ENCODE measurements around the gene LSAMP. TPM values are rescaled to one million over a fixed set of nuclear protein-coding genes. Genes with fewer than 3 reads are reported as not detected.

Gene LSAMP
- total and polyA plus RNA-seq, 2 of the 8 experiments (the other 6 are each of a cell fraction or from before 2014, with no cell fraction given): 1.8 to 5.7 TPM

- DNase-seq (ENCODE audit: low read depth in 1 of 2, low spot score in 2 of 2): no peak
- WGBS, 2 experiments (ENCODE audit: extremely low coverage in 1 of 2, insufficient coverage in 1 of 2, insufficient read length in 1 of 2, insufficient replicate concordance in 2 of 2, low coverage in 1 of 2, low lambda C conversion rate in 2 of 2, missing lambda C conversion rate in 1 of 2): 71% methylated on average over 1 of the region's 1 CpG; no CpG with 5 or more reads in 1 of the 2 experiments
- Histone ChIP-seq H4K5ac (ENCODE audit: insufficient read length, low read depth, low read length) (no peak overlapping the region), H3K79me1 (ENCODE audit: low read depth, low read length) (no peaks in the 10 kb centered on the region), H3K4me3 (ENCODE audit: extremely low read depth in 1 of 4, insufficient read depth in 2 of 4, low read depth in 3 of 4, low read length in 4 of 4) (no peak overlapping the region), H2AK5ac (ENCODE audit: low read depth, low read length) (no peak overlapping the region), H3K9ac (replicated peaks in 1 of 4; ENCODE audit: extremely low read depth in 1 of 4, low read depth in 3 of 4, low read length in 3 of 4) (no peak overlapping the region), H3K23ac (ENCODE audit: insufficient read length) (no peak overlapping the region), H3K56ac (replicated peaks; ENCODE audit: insufficient read length, low read depth, low read length) (no peak overlapping the region), H4K20me1 (replicated peaks in 1 of 2; ENCODE audit: control insufficient read depth in 1 of 2, insufficient read depth in 2 of 2, low read length in 2 of 2) (no peaks in the 10 kb centered on the region), H2BK12ac (ENCODE audit: low read depth, low read length) (no peak overlapping the region), H4K8ac (ENCODE audit: extremely low read depth, insufficient read depth, low read length) (no peak overlapping the region), H3K14ac (ENCODE audit: insufficient read length) (no peak overlapping the region), H3K9me3 (ENCODE audit: insufficient read depth in 2 of 2, low read depth in 1 of 2, low read length in 1 of 2) (no peaks in the 10 kb centered on the region; a peak in 1 of 4 replicates), H2AFZ (ENCODE audit: low read length) (no peak overlapping the region), H2BK20ac (ENCODE audit: low read length) (no peak overlapping the region), H3K36me3 (ENCODE audit: control insufficient read depth in 2 of 4, insufficient read depth in 4 of 4, low read length in 3 of 4) (no peaks in the 10 kb centered on the region), H4K91ac (replicated peaks; ENCODE audit: insufficient read length, low read length) (no peak overlapping the region), H3K4me1 (replicated peaks in 1 of 4; ENCODE audit: control insufficient read depth in 3 of 4, insufficient read depth in 4 of 4, low read length in 3 of 4) (0 out of 7 replicates have a peak, but pooled peaks cover 0 to 2% (median 0%) of the 10 kb centered on the region in 4 experiments), H3K23me2 (ENCODE audit: low read depth, low read length) (no peaks in the 10 kb centered on the region), H3K27me3 (replicated peaks in 1 of 4; ENCODE audit: control insufficient read depth in 3 of 4, extremely low read depth in 1 of 4, insufficient read depth in 3 of 4, low read length in 3 of 4) (no peaks in the 10 kb centered on the region), H3K27ac (ENCODE audit: low read depth, low read length) (no peak overlapping the region), H2BK5ac (ENCODE audit: low read depth, low read length) (no peak overlapping the region), H3K4ac (replicated peaks; ENCODE audit: insufficient read length, low read depth, low read length) (no peak overlapping the region), H3K79me2 (ENCODE audit: control insufficient read depth in 1 of 2, insufficient read depth in 2 of 2, low read length in 2 of 2) (no peaks in the 10 kb centered on the region), H2BK120ac (replicated peaks; ENCODE audit: low read depth, low read length) (no peak overlapping the region), H3K18ac (ENCODE audit: extremely low read depth, low read length) (no peak overlapping the region), H2BK15ac (ENCODE audit: low read length) (no peak overlapping the region), H3K4me2 (ENCODE audit: insufficient read depth in 1 of 2, low read depth in 2 of 2, low read length in 2 of 2) (no peak overlapping the region)
- no peak for FAIRE-seq
- ChIA-PET CTCF (ENCODE audit: partially characterized antibody) (interaction anchor here (0.6 kb wide), 1 partner anchor 300 kb away, joined by 4 read pairs; no protein-coding TSS in a partner anchor), POLR2A (ENCODE audit: partially characterized antibody) (no interaction called here)
- TF ChIP-seq, protein P1, sequence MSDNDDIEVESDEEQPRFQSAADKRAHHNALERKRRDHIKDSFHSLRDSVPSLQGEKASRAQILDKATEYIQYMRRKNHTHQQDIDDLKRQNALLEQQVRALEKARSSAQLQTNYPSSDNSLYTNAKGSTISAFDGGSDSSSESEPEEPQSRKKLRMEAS (IDR thresholded peaks at IDR 0.05): no peak
- TF ChIP-seq BRCA1 (IDR thresholded peaks at IDR 0.05; ENCODE audit: low read depth, low read length): no peak
- no peak for TF ChIP-seq BACH1 (IDR thresholded peaks at IDR 0.05; ENCODE audit: low read length)
- no peak for TF ChIP-seq ZNF274 (IDR thresholded peaks at IDR 0.05; ENCODE audit: borderline replicate concordance, extremely low read depth, low read length)
- TF ChIP-seq KDM4A (IDR thresholded peaks at IDR 0.05; ENCODE audit: low read depth, low read length, severe bottlenecking): no peak
- TF ChIP-seq EZH2 (IDR thresholded peaks at IDR 0.05; ENCODE audit: low read depth, low read length, severe bottlenecking): no peak
- TF ChIP-seq CREB1 (IDR thresholded peaks at IDR 0.05): no peak
- TF ChIP-seq SRF (IDR thresholded peaks at IDR 0.05; ENCODE audit: low read depth, low read length): no peak
- TF ChIP-seq GTF2F1 (IDR thresholded peaks at IDR 0.05; ENCODE audit: borderline replicate concordance, low read depth, low read length): no peak
- TF ChIP-seq CBX5 (IDR thresholded peaks at IDR 0.05; ENCODE audit: low read depth, low read length): no peak
- TF ChIP-seq CHD1 (IDR thresholded peaks at IDR 0.05; ENCODE audit: low read depth, low read length): no peak
- TF ChIP-seq KDM5A (IDR thresholded peaks at IDR 0.05; ENCODE audit: low read length): no peak
- TF ChIP-seq USF2 (IDR thresholded peaks at IDR 0.05; ENCODE audit: low read length): no peak
Measured at GRCh38 chr3:115975796-115976195, 469.5 kb downstream of the LSAMP start.

Data from H1 (cell line).